GM21786 (cell line): Measurements from ENCODE around the gene KCTD16.
A peak's percentile ranks its signal among the peaks of the same experiment; 100 is the strongest.

Experiments used
- ATAC-seq: cut with Tn5 transposase; IDR thresholded peaks from one replicate; pipeline ENCODE4 v1.9.1; 2021; ENCODE audit not compliant: unreplicated experiment

The KCTD16 gene

GRCh38 chr5:144329681-144330080 is 159.0 kb downstream of the KCTD16 start:
- ATAC-seq, result no peak

GRCh38 chr5:144331361-144331760 is 160.7 kb downstream of the KCTD16 start:
- ATAC-seq, result no peak

GRCh38 chr5:144332265-144332664 is 161.6 kb downstream of the KCTD16 start:
- no peak for ATAC-seq

- ATAC-seq, result peak; percentile 54
Measured at GRCh38 chr5:144333336-144333920, 162.8 kb downstream of the KCTD16 start.

GRCh38 chr5:144335561-144335960 is 164.9 kb downstream of the KCTD16 start:
- ATAC-seq, result peak; percentile 67

GRCh38 chr5:144336191-144336961 is 165.7 kb downstream of the KCTD16 start:
- ATAC-seq, result no peak

- no peak for ATAC-seq
Measured at GRCh38 chr5:144352330-144352729, 181.7 kb downstream of the KCTD16 start.

- ATAC-seq, result no peak
Measured at GRCh38 chr5:144352732-144353317, 182.2 kb downstream of the KCTD16 start.

- ATAC-seq, result no peak
Measured at GRCh38 chr5:144356489-144356888, 185.8 kb downstream of the KCTD16 start.

- ATAC-seq, result no peak
Measured at GRCh38 chr5:144361406-144361805, 190.7 kb downstream of the KCTD16 start.

GRCh38 chr5:144365885-144366284 is 195.2 kb downstream of the KCTD16 start:
- ATAC-seq, result no peak

GRCh38 chr5:144367991-144368390 is 197.3 kb downstream of the KCTD16 start:
- no peak for ATAC-seq

- ATAC-seq, result no peak
Measured at GRCh38 chr5:144368556-144368955, 197.9 kb downstream of the KCTD16 start.

- ATAC-seq, result no peak
Measured at GRCh38 chr5:144369006-144369405, 198.3 kb downstream of the KCTD16 start.

GRCh38 chr5:144370273-144370672 is 199.6 kb downstream of the KCTD16 start:
- ATAC-seq, result no peak

- no peak for ATAC-seq
Measured at GRCh38 chr5:144374637-144375036, 204.0 kb downstream of the KCTD16 start.

GRCh38 chr5:144377207-144377606 is 206.5 kb downstream of the KCTD16 start:
- ATAC-seq, result no peak

- no peak for ATAC-seq
Measured at GRCh38 chr5:144378681-144379080, 208.0 kb downstream of the KCTD16 start.

- ATAC-seq, result no peak
Measured at GRCh38 chr5:144385597-144385996, 214.9 kb downstream of the KCTD16 start.

GRCh38 chr5:144386315-144386714 is 215.6 kb downstream of the KCTD16 start:
- ATAC-seq, result no peak

GRCh38 chr5:144390133-144390532 is 219.5 kb downstream of the KCTD16 start:
- no peak for ATAC-seq

GRCh38 chr5:144391044-144391443 is 220.4 kb downstream of the KCTD16 start:
- ATAC-seq, result no peak
